ENCODE data around the gene ADK.

DNA sequence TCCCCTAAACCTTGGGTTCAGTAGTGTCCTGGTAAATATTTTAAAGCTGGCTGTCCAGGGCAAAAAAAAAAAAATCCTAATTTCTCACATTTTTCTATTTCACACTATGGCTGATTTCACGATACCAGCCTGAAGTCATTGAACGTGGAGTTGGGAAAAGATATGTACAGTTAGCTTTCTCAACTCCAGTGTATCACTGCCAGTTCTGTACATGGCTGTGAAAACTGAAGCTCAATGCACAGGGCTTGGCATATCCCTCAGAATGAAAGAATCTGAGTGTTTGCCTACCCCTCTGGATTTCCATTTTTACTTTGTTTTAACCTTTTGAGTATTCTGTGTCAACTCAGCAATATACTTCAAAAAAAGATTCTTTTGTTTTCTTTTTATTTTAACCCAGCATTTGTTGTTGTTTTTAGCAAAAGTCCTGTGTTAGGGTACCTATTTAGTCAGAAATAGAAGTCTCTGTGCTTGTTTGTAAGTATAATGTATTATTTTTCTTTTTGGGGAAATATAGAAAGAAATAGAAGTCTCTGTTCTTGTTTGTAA, 274.5 kb downstream of the ADK start:
- TF ChIP-seq POLR2A (IDR thresholded peaks at IDR 0.05) (no peak), POLR2AphosphoS5 (IDR thresholded peaks at IDR 0.05) (no peak), EP300 (IDR thresholded peaks at IDR 0.05) (no peak)
- TF ChIP-seq, protein P1, sequence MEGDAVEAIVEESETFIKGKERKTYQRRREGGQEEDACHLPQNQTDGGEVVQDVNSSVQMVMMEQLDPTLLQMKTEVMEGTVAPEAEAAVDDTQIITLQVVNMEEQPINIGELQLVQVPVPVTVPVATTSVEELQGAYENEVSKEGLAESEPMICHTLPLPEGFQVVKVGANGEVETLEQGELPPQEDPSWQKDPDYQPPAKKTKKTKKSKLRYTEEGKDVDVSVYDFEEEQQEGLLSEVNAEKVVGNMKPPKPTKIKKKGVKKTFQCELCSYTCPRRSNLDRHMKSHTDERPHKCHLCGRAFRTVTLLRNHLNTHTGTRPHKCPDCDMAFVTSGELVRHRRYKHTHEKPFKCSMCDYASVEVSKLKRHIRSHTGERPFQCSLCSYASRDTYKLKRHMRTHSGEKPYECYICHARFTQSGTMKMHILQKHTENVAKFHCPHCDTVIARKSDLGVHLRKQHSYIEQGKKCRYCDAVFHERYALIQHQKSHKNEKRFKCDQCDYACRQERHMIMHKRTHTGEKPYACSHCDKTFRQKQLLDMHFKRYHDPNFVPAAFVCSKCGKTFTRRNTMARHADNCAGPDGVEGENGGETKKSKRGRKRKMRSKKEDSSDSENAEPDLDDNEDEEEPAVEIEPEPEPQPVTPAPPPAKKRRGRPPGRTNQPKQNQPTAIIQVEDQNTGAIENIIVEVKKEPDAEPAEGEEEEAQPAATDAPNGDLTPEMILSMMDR (IDR thresholded peaks at IDR 0.05), result no peak

Measured in stomach (tissue), 4 donors.